Measurements from ENCODE around the gene SPCS3.

DNA sequence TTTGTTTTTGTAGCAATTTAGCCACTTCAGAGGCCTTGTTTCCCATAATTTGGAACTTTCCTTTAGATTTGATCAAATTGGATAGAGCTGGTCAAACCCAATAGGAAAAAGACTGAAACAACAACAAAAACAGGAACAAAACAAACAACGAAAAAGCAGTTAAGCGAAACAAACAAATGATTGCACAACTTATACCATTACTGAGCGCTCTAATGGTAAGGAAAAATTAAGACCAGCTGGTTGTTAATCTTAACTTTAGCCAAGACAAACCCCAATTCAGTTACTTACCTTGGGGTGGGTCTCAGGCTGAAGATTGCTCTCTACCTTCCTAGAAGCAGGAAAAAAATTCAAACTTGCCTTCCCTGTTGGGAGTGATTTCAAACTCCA lies 38.3 kb downstream of the SPCS3 start:
- TF ChIP-seq POLR2AphosphoS5 (IDR thresholded peaks at IDR 0.05; ENCODE audit: borderline replicate concordance, low read depth, low read length): no peak
- TF ChIP-seq EZH2 (IDR thresholded peaks at IDR 0.05): no peak

All from SK-N-MC (cell line).